22Rv1 (cell line): Measurements from ENCODE around the gene SLMAP.

ENCODE experiments used
- ZFX ChIP-seq: fragments of 450-650 bp; IDR thresholded peaks from 2 replicates; pipeline ENCODE4 v1.6.1; 2017; ENCODE audit warnings: antibody characterized with exemption, borderline replicate concordance
- TF ChIP-seq, protein P1 (sequence below): fragments of 450-650 bp; IDR thresholded peaks from 2 replicates; pipeline ENCODE4 v1.5.1; 2017; ENCODE audit warnings: mild to moderate bottlenecking

DNA sequence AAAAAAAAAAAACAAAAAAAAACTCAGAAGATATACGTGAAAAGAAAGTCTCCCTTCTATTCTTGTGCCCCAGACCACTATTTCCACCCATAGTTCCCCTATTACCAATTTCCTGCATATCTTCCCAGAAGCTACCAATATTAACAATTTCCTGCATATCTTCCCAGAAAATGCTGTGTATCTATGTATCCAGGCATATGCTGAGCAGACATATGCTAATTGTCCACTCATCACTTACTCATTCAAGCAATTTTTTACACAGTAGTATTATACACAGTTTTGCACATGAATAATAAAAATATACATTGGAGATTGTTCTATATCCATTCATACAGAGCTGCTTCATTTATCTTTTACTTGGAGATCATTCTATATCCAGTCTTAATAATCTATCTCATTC is 12.6 kb upstream of the SLMAP start:
- TF ChIP-seq, protein P1, sequence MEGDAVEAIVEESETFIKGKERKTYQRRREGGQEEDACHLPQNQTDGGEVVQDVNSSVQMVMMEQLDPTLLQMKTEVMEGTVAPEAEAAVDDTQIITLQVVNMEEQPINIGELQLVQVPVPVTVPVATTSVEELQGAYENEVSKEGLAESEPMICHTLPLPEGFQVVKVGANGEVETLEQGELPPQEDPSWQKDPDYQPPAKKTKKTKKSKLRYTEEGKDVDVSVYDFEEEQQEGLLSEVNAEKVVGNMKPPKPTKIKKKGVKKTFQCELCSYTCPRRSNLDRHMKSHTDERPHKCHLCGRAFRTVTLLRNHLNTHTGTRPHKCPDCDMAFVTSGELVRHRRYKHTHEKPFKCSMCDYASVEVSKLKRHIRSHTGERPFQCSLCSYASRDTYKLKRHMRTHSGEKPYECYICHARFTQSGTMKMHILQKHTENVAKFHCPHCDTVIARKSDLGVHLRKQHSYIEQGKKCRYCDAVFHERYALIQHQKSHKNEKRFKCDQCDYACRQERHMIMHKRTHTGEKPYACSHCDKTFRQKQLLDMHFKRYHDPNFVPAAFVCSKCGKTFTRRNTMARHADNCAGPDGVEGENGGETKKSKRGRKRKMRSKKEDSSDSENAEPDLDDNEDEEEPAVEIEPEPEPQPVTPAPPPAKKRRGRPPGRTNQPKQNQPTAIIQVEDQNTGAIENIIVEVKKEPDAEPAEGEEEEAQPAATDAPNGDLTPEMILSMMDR, result no peak
- no peak for TF ChIP-seq ZFX
